NCI-H1417 (cell line): ENCODE data around the gene GPR37L1.
A peak's percentile ranks its signal among the peaks of the same experiment; 100 is the strongest.
"Not testable (repeated sequence)": the region's sequence is repeated elsewhere in the genome, so short reads cannot be mapped to it uniquely, and the experiment has no call there.

Experiments
- DNase-seq, 3 experiments: peaks; one replicate each; lab custom pipeline; 2025; lab: John Stamatoyannopoulos, UW

GPR37L1 gene

GRCh38 chr1:202168861-202169260 is 46.1 kb downstream of the GPR37L1 start:
- no peak for DNase-seq

GRCh38 chr1:202170726-202171125 is 48.0 kb downstream of the GPR37L1 start:
- peak in 1 of 3 experiments; percentile 41 for DNase-seq

- no peak for DNase-seq
Measured at GRCh38 chr1:202171292-202172014, 48.7 kb downstream of the GPR37L1 start.

- DNase-seq = peak in 1 of 3 experiments; percentile 42
Measured at GRCh38 chr1:202172015-202172355, 49.3 kb downstream of the GPR37L1 start.

- DNase-seq = no peak
Measured at GRCh38 chr1:202173993-202174392, 51.3 kb downstream of the GPR37L1 start.

- DNase-seq = no peak
Measured at GRCh38 chr1:202176949-202177927, 54.5 kb downstream of the GPR37L1 start.

GRCh38 chr1:202179828-202180750 is 57.4 kb downstream of the GPR37L1 start:
- DNase-seq = no peak

- not testable (repeated sequence) for DNase-seq
Measured at GRCh38 chr1:202180751-202181139, 58.0 kb downstream of the GPR37L1 start.

GRCh38 chr1:202181586-202181985 is 58.9 kb downstream of the GPR37L1 start:
- DNase-seq = no peak

- DNase-seq = no peak
Measured at GRCh38 chr1:202182040-202182877, 59.5 kb downstream of the GPR37L1 start.
